IPS DF 6.9 (cell line): Measurements from ENCODE around the gene OR51M1.

Experiments used
- DNase-seq: peaks from one replicate; pipeline ENCODE4 v3.0.0-alpha.2; 2013; ENCODE audit warnings: low read depth, low spot score
- H3K27ac ChIP-seq: one replicate; pipeline ENCODE4 v1.5.1; 2013; ENCODE audit warnings: low read length, control low read depth
- H3K27me3 ChIP-seq: 2 replicates; pipeline ENCODE4 v1.6.1; 2013; ENCODE audit warnings: mild to moderate bottlenecking, low read length; ENCODE audit not compliant: control insufficient read depth, insufficient read depth
- H3K36me3 ChIP-seq: 2 replicates; pipeline ENCODE4 v1.6.1; 2013; ENCODE audit warnings: low read length; ENCODE audit not compliant: control insufficient read depth, insufficient read depth
- H3K4me1 ChIP-seq: 2 replicates; pipeline ENCODE4 v1.6.1; 2013; ENCODE audit warnings: low read length; ENCODE audit not compliant: control insufficient read depth, insufficient read depth
- H3K4me3 ChIP-seq: 2 replicates; pipeline ENCODE4 v1.5.1; 2013; ENCODE audit warnings: mild to moderate bottlenecking, low read length
- H3K9me3 ChIP-seq: 2 replicates; pipeline ENCODE4 v1.6.1; 2013; ENCODE audit warnings: low read length, inconsistent platforms; ENCODE audit not compliant: control insufficient read depth, insufficient read depth
- WGBS: extraction: QIAGEN DNeasy Blood & Tissue Kit; methylation state at CpG from one replicate; pipeline ENCODE4 v1.1.7; 2013; ENCODE audit warnings: mixed read lengths, missing lambda C conversion rate; ENCODE audit not compliant: insufficient read length, insufficient coverage; 5-methylcytosine and 5-hydroxymethylcytosine counted together

OR51M1 gene

GRCh38 chr11:5390210-5390609 lies 6.6 kb downstream of the OR51M1 start:
- no peak overlapping the region for H3K4me3 ChIP-seq
- no peaks in the 10 kb centered on the region for H3K9me3 ChIP-seq
- no peaks in the 10 kb centered on the region for H3K4me1 ChIP-seq
- DNase-seq = no peak
- no CpG with 5 or more reads among the region's 2 CpGs for WGBS
- no peak overlapping the region for H3K27ac ChIP-seq
- no peaks in the 10 kb centered on the region for H3K36me3 ChIP-seq
- no peaks in the 10 kb centered on the region for H3K27me3 ChIP-seq

GRCh38 chr11:5394091-5394490 lies 10.5 kb downstream of the OR51M1 start:
- H3K4me3 ChIP-seq = no peak overlapping the region
- H3K9me3 ChIP-seq = no peaks in the 10 kb centered on the region
- DNase-seq = no peak
- H3K27me3 ChIP-seq = no peaks in the 10 kb centered on the region
- no peak overlapping the region for H3K27ac ChIP-seq
- H3K4me1 ChIP-seq = no peaks in the 10 kb centered on the region
- no peaks in the 10 kb centered on the region for H3K36me3 ChIP-seq

- Histone ChIP-seq H3K27ac (no peak overlapping the region), H3K36me3 (no peaks in the 10 kb centered on the region), H3K4me3 (no peak overlapping the region), H3K27me3 (no peaks in the 10 kb centered on the region), H3K9me3 (no peaks in the 10 kb centered on the region), H3K4me1 (no peaks in the 10 kb centered on the region)
- no peak for DNase-seq
These were observed 15.3 kb downstream of the OR51M1 start for GRCh38 chr11:5398936-5399335.

GRCh38 chr11:5405173-5405572 lies 21.6 kb downstream of the OR51M1 start:
- no peaks in the 10 kb centered on the region for H3K4me1 ChIP-seq
- H3K9me3 ChIP-seq = no peaks in the 10 kb centered on the region
- DNase-seq = no peak
- H3K36me3 ChIP-seq = no peaks in the 10 kb centered on the region
- H3K27ac ChIP-seq = no peak overlapping the region
- no peaks in the 10 kb centered on the region for H3K27me3 ChIP-seq
- no peak overlapping the region for H3K4me3 ChIP-seq

GRCh38 chr11:5420993-5421392 lies 37.4 kb downstream of the OR51M1 start:
- H3K27me3 ChIP-seq = no peaks in the 10 kb centered on the region
- DNase-seq = no peak
- H3K9me3 ChIP-seq = no peaks in the 10 kb centered on the region
- no peak overlapping the region for H3K4me3 ChIP-seq
- no peaks in the 10 kb centered on the region for H3K36me3 ChIP-seq
- no peak overlapping the region for H3K27ac ChIP-seq
- no peaks in the 10 kb centered on the region for H3K4me1 ChIP-seq
- WGBS = no CpG with 5 or more reads among the region's 5 CpGs

GRCh38 chr11:5421811-5422210 lies 38.2 kb downstream of the OR51M1 start, which contains the start of gene OR51Q1:
TSS of gene OR51Q1 (plus strand) at chr11:5422111. CDS start at chr11:5422201, 90 bp downstream.
- H3K9me3 ChIP-seq = no peaks in the 10 kb centered on the region
- WGBS = no CpG with 5 or more reads among the region's 1 CpG
- no peak within 1 kb of the TSS for H3K4me3 ChIP-seq

GRCh38 chr11:5423131-5423530 lies 39.5 kb downstream of the OR51M1 start:
- Histone ChIP-seq H3K4me3 (no peak overlapping the region), H3K36me3 (no peaks in the 10 kb centered on the region), H3K4me1 (no peaks in the 10 kb centered on the region), H3K27ac (no peak overlapping the region), H3K27me3 (no peaks in the 10 kb centered on the region), H3K9me3 (no peaks in the 10 kb centered on the region)
- WGBS = no CpG with 5 or more reads among the region's 3 CpGs
- DNase-seq = no peak

More at GRCh38 chr11:5421811-5422210, 38.2 kb downstream of the OR51M1 start, which contains the start of gene OR51Q1:
- Histone ChIP-seq H3K4me1 (no peaks in the 10 kb centered on the region), H3K27me3 (no peaks in the 10 kb centered on the region), H3K27ac (no peak within 1 kb of the TSS), H3K36me3 (no peaks in the 10 kb centered on the region)
- no peak for DNase-seq

GRCh38 chr11:5441414-5441813 lies 57.8 kb downstream of the OR51M1 start, which contains the start of gene OR51I1:
TSS of gene OR51I1 (minus strand) at chr11:5441514. CDS start at chr11:5441514, 0 bp downstream.
- H3K4me1 ChIP-seq = no peaks in the 10 kb centered on the region
- WGBS = no CpG with 5 or more reads among the region's 2 CpGs

More at GRCh38 chr11:5441414-5441813, 57.8 kb downstream of the OR51M1 start, which contains the start of gene OR51I1:
- H3K4me3 ChIP-seq = no peak within 1 kb of the TSS
- no peaks in the 10 kb centered on the region for H3K27me3 ChIP-seq
- no peak within 1 kb of the TSS for H3K27ac ChIP-seq
- no peaks in the 10 kb centered on the region for H3K9me3 ChIP-seq
- no peak for DNase-seq
- no peaks in the 10 kb centered on the region for H3K36me3 ChIP-seq
